ENCODE measurements around the gene SH3YL1. TPM values are rescaled to one million over a fixed set of nuclear protein-coding genes. Genes with fewer than 3 reads are reported as not detected.

The SH3YL1 gene
- polyA plus RNA-seq, 1 donor (not counting 4 experiments of a cell fraction or from before 2014, with no cell fraction given): 41.8 TPM

- Histone ChIP-seq H3K4me2 (ENCODE audit: control insufficient read depth, extremely low read depth, insufficient read depth, low read depth, low read length) (no peak overlapping the region), H3K4me1 (ENCODE audit: control insufficient read depth, extremely low read depth, insufficient read depth, low read length) (no peaks in the 10 kb centered on the region), H3K36me3 (ENCODE audit: control insufficient read depth in 2 of 2, extremely low read depth in 1 of 2, insufficient read depth in 2 of 2, low read length in 2 of 2) (peaks cover 14 to 21% of the 10 kb centered on the region in 2 experiments), H3K27me3 (ENCODE audit: control insufficient read depth, extremely low read depth, insufficient read depth, low read length) (no peaks in the 10 kb centered on the region), H3K27ac (ENCODE audit: control insufficient read depth, insufficient read depth, low read length) (no peak overlapping the region), H3K9me3 (ENCODE audit: control insufficient read depth, low read depth, low read length) (no peaks in the 10 kb centered on the region), H3K9ac (ENCODE audit: control insufficient read depth, extremely low read depth, insufficient read depth, low read length) (no peak overlapping the region), H4K20me1 (ENCODE audit: control insufficient read depth, extremely low read depth, insufficient read depth, low read length) (peaks cover 2% of the 10 kb centered on the region), H2AFZ (ENCODE audit: control insufficient read depth, low read length) (no peak overlapping the region), H3K9me1 (ENCODE audit: control insufficient read depth, extremely low read depth, insufficient read depth, low read length) (no peaks in the 10 kb centered on the region), H3K79me2 (ENCODE audit: control insufficient read depth, insufficient read depth, low read length) (peaks cover 29% of the 10 kb centered on the region), H3K4me3 (ENCODE audit: control insufficient read depth in 2 of 3, extremely low read depth in 1 of 3, insufficient read depth in 2 of 3, low read depth in 1 of 3, low read length in 3 of 3) (no peak overlapping the region)
- dilution Hi-C loops (cut with MboI; ENCODE audit: extremely low pct_ligation_motif_present, low sequenced_read_pairs): no loop called here
- DNase-seq (ENCODE audit: low read depth, low spot score) (no peak), FAIRE-seq (no peak)
- TF ChIP-seq EZH2 (IDR thresholded peaks at IDR 0.05; ENCODE audit: low read length) (no peak), CTCF (optimal IDR thresholded peaks at IDR 0.05 in 1 of 3, IDR thresholded peaks at IDR 0.05 in 1 of 3, conservative IDR thresholded peaks at IDR 0.05 in 1 of 3; ENCODE audit: extremely low read depth in 1 of 3, insufficient read depth in 2 of 3, low read length in 3 of 3) (no peak)
These were observed 15.1 kb upstream of the SH3YL1 start for GRCh38 chr2:278927-279320.

GRCh38 chr2:278312-278926, 14.6 kb upstream of the SH3YL1 start:
- no peak overlapping the region for H3K27ac ChIP-seq (ENCODE audit: control insufficient read depth, insufficient read depth, low read length)
- no peaks in the 10 kb centered on the region for H3K4me1 ChIP-seq (ENCODE audit: control insufficient read depth, extremely low read depth, insufficient read depth, low read length)
- DNase-seq (ENCODE audit: low read depth, low spot score) (no peak), FAIRE-seq (no peak)
- TF ChIP-seq CTCF (optimal IDR thresholded peaks at IDR 0.05 in 1 of 3, IDR thresholded peaks at IDR 0.05 in 1 of 3, conservative IDR thresholded peaks at IDR 0.05 in 1 of 3; ENCODE audit: extremely low read depth in 1 of 3, insufficient read depth in 2 of 3, low read length in 3 of 3) (no peak), EZH2 (IDR thresholded peaks at IDR 0.05; ENCODE audit: low read length) (no peak)
- no peak overlapping the region for H3K4me3 ChIP-seq (ENCODE audit: control insufficient read depth in 2 of 3, extremely low read depth in 1 of 3, insufficient read depth in 2 of 3, low read depth in 1 of 3, low read length in 3 of 3)
- dilution Hi-C loops (cut with MboI; ENCODE audit: extremely low pct_ligation_motif_present, low sequenced_read_pairs): no loop called here
- peaks cover 2% of the 10 kb centered on the region for H4K20me1 ChIP-seq (ENCODE audit: control insufficient read depth, extremely low read depth, insufficient read depth, low read length)
- no peaks in the 10 kb centered on the region for H3K9me3 ChIP-seq (ENCODE audit: control insufficient read depth, low read depth, low read length)
- H2AFZ ChIP-seq (ENCODE audit: control insufficient read depth, low read length): no peak overlapping the region
- H3K36me3 ChIP-seq (ENCODE audit: control insufficient read depth in 2 of 2, extremely low read depth in 1 of 2, insufficient read depth in 2 of 2, low read length in 2 of 2): peaks cover 14 to 21% of the 10 kb centered on the region in 2 experiments
- no peaks in the 10 kb centered on the region for H3K9me1 ChIP-seq (ENCODE audit: control insufficient read depth, extremely low read depth, insufficient read depth, low read length)
- H3K4me2 ChIP-seq (ENCODE audit: control insufficient read depth, extremely low read depth, insufficient read depth, low read depth, low read length): no peak overlapping the region
- H3K27me3 ChIP-seq (ENCODE audit: control insufficient read depth, extremely low read depth, insufficient read depth, low read length): no peaks in the 10 kb centered on the region
- H3K79me2 ChIP-seq (ENCODE audit: control insufficient read depth, insufficient read depth, low read length): peaks cover 33% of the 10 kb centered on the region
- H3K9ac ChIP-seq (ENCODE audit: control insufficient read depth, extremely low read depth, insufficient read depth, low read length): no peak overlapping the region
